ENCODE results near the gene LRP4.
"Not testable (repeated sequence)": the region's sequence is repeated elsewhere in the genome, so short reads cannot be mapped to it uniquely, and the experiment has no call there.

LRP4 gene

GRCh38 chr11:46918083-46918787, at the start of gene LRP4:
Gene LRP4, minus strand, starts transcription at chr11:46918550. Its CDS starts 171 bp downstream, at chr11:46918379.
- DNase-seq: peak; percentile 42

GRCh38 chr11:46967962-46968361, 49.6 kb upstream of the LRP4 start:
- no peak for DNase-seq

GRCh38 chr11:46966773-46967172, 48.4 kb upstream of the LRP4 start:
- no peak for DNase-seq

- DNase-seq: no peak
Measured at GRCh38 chr11:46963844-46964243, 45.5 kb upstream of the LRP4 start.

- DNase-seq: not testable (repeated sequence)
Measured at GRCh38 chr11:46961886-46962285, 43.5 kb upstream of the LRP4 start.

GRCh38 chr11:46961041-46961440, 42.7 kb upstream of the LRP4 start:
- no peak for DNase-seq

- no peak for DNase-seq
Measured at GRCh38 chr11:46958777-46959176, 40.4 kb upstream of the LRP4 start.

GRCh38 chr11:46953093-46953492, 34.7 kb upstream of the LRP4 start:
- no peak for DNase-seq

GRCh38 chr11:46952553-46952952, 34.2 kb upstream of the LRP4 start:
- DNase-seq: no peak

GRCh38 chr11:46951864-46952263, 33.5 kb upstream of the LRP4 start:
- DNase-seq: no peak

GRCh38 chr11:46949297-46949696, 30.9 kb upstream of the LRP4 start:
- DNase-seq: no peak

GRCh38 chr11:46948378-46949131, 30.2 kb upstream of the LRP4 start:
- no peak for DNase-seq

GRCh38 chr11:46947399-46948077, 29.2 kb upstream of the LRP4 start:
- no peak for DNase-seq

GRCh38 chr11:46944356-46945075, 26.2 kb upstream of the LRP4 start:
- DNase-seq: no peak

- DNase-seq: no peak
Measured at GRCh38 chr11:46942172-46942571, 23.8 kb upstream of the LRP4 start.

- DNase-seq: peak; percentile 94
Measured at GRCh38 chr11:46936138-46937110, 18.1 kb upstream of the LRP4 start, which contains the start of gene CSTPP1. Gene CSTPP1, plus strand, starts transcription at chr11:46936761. Its CDS starts 45 bp downstream, at chr11:46936806.

- DNase-seq: no peak
Measured at GRCh38 chr11:46930089-46930488, 11.7 kb upstream of the LRP4 start.

- not testable (repeated sequence) for DNase-seq
Measured at GRCh38 chr11:46928701-46929100, 10.4 kb upstream of the LRP4 start.

GRCh38 chr11:46927928-46928327, 9.6 kb upstream of the LRP4 start:
- DNase-seq: not testable (repeated sequence)

- DNase-seq: no peak
Measured at GRCh38 chr11:46920755-46921154, 2.4 kb upstream of the LRP4 start.

GRCh38 chr11:46918788-46919513, 601 bp upstream of the LRP4 start:
- no peak for DNase-seq
